ENCODE results near the gene FCHSD2.

DNA sequence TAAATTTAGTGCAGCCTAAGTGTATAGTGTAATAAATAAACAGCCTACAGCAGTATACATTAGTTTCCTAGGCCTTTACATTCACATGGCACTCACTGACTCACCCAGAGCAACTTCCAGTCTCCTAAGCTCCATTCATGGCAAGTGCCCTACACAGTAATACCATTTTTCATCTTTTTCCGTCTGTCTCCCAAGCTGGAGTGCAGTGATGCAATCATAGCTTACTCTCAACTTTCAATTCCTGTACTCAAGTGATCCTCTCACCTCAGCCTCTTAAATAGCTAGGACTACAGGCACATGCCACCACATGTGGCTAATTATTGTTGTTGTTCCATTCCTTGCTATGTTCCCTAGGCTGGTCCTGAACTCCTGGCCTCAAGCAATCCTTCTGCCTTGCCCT is 54.4 kb downstream of the FCHSD2 start:
- TF ChIP-seq CTCF (IDR thresholded peaks at IDR 0.05 in 8 of 11, conservative IDR thresholded peaks at IDR 0.05 in 3 of 11) (no peak), POLR2A (IDR thresholded peaks at IDR 0.05) (no peak), POLR2AphosphoS5 (IDR thresholded peaks at IDR 0.05) (peak in 1 of 3 donors; percentile 29)
